Peyer's patch (tissue), 4 donors: ENCODE data around the gene SLMAP.

Experiments used
- POLR2A ChIP-seq, 2 donors: fragments of 450-650 bp; IDR thresholded peaks; one replicate each; pipeline ENCODE4 v1.5.1; 2017; ENCODE audit warnings: antibody characterized with exemption in 2 of 2, mild to moderate bottlenecking in 2 of 2, moderate library complexity in 2 of 2
- TF ChIP-seq, protein P1 (sequence below), 6 experiments: fragments of 450-650 bp in 4 of 6; fragments of 200-600 bp in 2 of 6; sonication (generic) in 1 of 6; IDR thresholded peaks; one replicate each; pipeline ENCODE4 v1.5.1; 2017 to 2019; ENCODE audit warnings: antibody characterized with exemption in 6 of 6, mild to moderate bottlenecking in 3 of 6, moderate library complexity in 1 of 6

DNA sequence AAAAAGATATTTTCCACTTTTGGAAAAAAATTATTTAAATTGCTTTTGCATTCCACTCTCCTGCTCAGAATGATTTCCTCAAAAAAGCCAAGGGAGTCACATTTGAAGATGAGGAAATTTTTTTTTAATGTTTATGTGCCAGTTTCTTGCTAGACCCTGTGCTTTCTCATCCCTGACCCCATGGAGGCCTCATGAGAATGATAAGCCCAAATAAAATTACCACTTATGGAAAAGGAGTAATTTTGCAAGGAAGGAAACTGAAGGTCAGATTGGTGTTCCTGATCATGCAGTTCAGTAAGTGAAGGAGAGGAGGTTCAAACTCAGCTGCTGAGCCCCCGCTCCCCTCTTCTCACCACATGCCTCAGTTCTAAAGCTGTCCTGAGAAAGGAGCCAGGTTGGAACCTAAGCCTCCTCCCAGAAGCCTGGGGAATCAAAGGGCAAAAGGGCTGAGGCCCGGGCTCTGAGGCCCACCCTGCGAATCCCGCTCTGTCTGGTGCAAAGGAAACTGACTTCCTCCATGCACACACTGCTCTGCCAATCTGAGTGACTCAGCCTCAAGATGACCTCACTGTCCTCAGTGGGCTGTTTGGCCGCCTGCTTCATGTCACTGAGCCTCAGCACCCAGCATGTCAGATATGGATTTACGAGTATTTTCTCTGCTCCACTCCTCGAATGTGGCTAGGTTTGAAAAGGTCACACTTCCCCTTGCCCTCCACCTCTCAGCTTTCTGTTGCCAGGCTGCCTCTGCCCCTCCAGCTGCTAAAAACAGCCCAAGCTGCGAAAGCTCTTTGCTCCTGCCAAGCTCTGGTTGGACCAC, 195.2 kb downstream of the SLMAP start:
- TF ChIP-seq, protein P1, sequence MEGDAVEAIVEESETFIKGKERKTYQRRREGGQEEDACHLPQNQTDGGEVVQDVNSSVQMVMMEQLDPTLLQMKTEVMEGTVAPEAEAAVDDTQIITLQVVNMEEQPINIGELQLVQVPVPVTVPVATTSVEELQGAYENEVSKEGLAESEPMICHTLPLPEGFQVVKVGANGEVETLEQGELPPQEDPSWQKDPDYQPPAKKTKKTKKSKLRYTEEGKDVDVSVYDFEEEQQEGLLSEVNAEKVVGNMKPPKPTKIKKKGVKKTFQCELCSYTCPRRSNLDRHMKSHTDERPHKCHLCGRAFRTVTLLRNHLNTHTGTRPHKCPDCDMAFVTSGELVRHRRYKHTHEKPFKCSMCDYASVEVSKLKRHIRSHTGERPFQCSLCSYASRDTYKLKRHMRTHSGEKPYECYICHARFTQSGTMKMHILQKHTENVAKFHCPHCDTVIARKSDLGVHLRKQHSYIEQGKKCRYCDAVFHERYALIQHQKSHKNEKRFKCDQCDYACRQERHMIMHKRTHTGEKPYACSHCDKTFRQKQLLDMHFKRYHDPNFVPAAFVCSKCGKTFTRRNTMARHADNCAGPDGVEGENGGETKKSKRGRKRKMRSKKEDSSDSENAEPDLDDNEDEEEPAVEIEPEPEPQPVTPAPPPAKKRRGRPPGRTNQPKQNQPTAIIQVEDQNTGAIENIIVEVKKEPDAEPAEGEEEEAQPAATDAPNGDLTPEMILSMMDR (IDR thresholded peaks at IDR 0.05), result no peak
- no peak for TF ChIP-seq POLR2A (IDR thresholded peaks at IDR 0.05)
